K562 (cell line): ENCODE data around the gene PRCD. TPM values are rescaled to one million over a fixed set of nuclear protein-coding genes. Genes with fewer than 3 reads are reported as not detected.

Source experiments
- ETS2 ChIP-seq: IDR thresholded peaks from 2 replicates; pipeline ENCODE4 v1.6.1; 2016; ENCODE audit warnings: borderline replicate concordance, missing genetic modification characterization, mild to moderate bottlenecking, moderate library complexity, missing compliant biosample characterization; ENCODE audit not compliant: poor library complexity, severe bottlenecking
- ETV5 ChIP-seq: sonication (generic); formaldehyde crosslinking; IDR thresholded peaks from 2 replicates; pipeline ENCODE4 v1.4.0; 2020; ENCODE audit warnings: low read depth, mild to moderate bottlenecking, missing genetic modification reagents
- HLTF ChIP-seq: fragments of 450-650 bp; IDR thresholded peaks from 2 replicates; pipeline ENCODE4 v1.6.1; 2016
- NONO ChIP-seq, 2 experiments: fragments of 200-400 bp in 1 of 2; fragments of 450-650 bp in 1 of 2; formaldehyde crosslinking in 1 of 2; IDR thresholded peaks; 2 replicates each; pipeline ENCODE4 v1.6.1; 2017; ENCODE audit warnings: low read depth in 2 of 2, mild to moderate bottlenecking in 2 of 2, moderate library complexity in 2 of 2, low read length in 1 of 2
- SRSF7 ChIP-seq: fragments of 200-400 bp; formaldehyde crosslinking; optimal IDR thresholded peaks from 2 replicates; pipeline ENCODE3; 2017; ENCODE audit warnings: mild to moderate bottlenecking, low read depth, low read length
- TEAD4 ChIP-seq, 2 experiments: sonication (generic) in 1 of 2; formaldehyde crosslinking in 1 of 2; IDR thresholded peaks; 2 replicates each; pipeline versions ENCODE4 v1.6.1 to v1.8.0; 2012 to 2022; ENCODE audit warnings: borderline replicate concordance in 1 of 2, inconsistent platforms in 1 of 2, low read length in 1 of 2, mild to moderate bottlenecking in 1 of 2, missing genetic modification reagents in 1 of 2
- ZBTB26 ChIP-seq: fragments of 450-650 bp; formaldehyde crosslinking; IDR thresholded peaks from 2 replicates; pipeline ENCODE4 v1.4.0; 2022; ENCODE audit warnings: missing genetic modification characterization
- ZNF407 ChIP-seq: fragments of 450-650 bp; IDR thresholded peaks from 2 replicates; pipeline ENCODE4 v1.6.1; 2016; ENCODE audit warnings: low read depth
- ZNF77 ChIP-seq: fragments of 250-450 bp; sonication (Bioruptor Pico); IDR thresholded peaks from 2 replicates; pipeline ENCODE4 v1.5.0; 2020
- polyA plus RNA-seq, 8 experiments: library from polyadenylated mRNA; depleted of rRNA in 4 of 8; stranded (reverse) in 5 of 8; unstranded in 3 of 8; fragments of >200 nt; fragmentation: Nextera tagmentation in 2 of 8; fragmentation: Illumina TruSeq in 1 of 8; extraction: Ambion mirVana in 2 of 8; extraction: Trizol in 1 of 8; gene quantifications; 2 replicates each; pipeline versions ENCODE4 v1.2.1 to v1.2.3, GENCODE V29; 2011 to 2014; ENCODE audit warnings: inconsistent platforms in 1 of 8, missing spikeins in 1 of 8
- total RNA-seq, 7 experiments: library from RNA; depleted of rRNA in 6 of 7; stranded (reverse); fragments of >200 nt in 6 of 7; fragmentation: Illumina TruSeq in 2 of 7; extraction: Trizol in 2 of 7; gene quantifications; 2 replicates each; pipeline versions ENCODE4 v1.2.1 to v1.2.3, GENCODE V29; 2011 to 2021; ENCODE audit warnings: low replicate concordance in 1 of 7
- TF ChIP-seq, protein P1 (sequence below): sonication (generic); formaldehyde crosslinking; IDR thresholded peaks from 2 replicates; pipeline ENCODE4 v1.8.1; 2023; ENCODE audit warnings: missing genetic modification reagents, mild to moderate bottlenecking, borderline replicate concordance

Gene PRCD
- total and polyA plus RNA-seq, 9 of the 15 experiments (the other 6 are each of a cell fraction or from before 2014, with no cell fraction given), result 0.20 to 0.25 (median 0.21) TPM; not detected in 6

DNA sequence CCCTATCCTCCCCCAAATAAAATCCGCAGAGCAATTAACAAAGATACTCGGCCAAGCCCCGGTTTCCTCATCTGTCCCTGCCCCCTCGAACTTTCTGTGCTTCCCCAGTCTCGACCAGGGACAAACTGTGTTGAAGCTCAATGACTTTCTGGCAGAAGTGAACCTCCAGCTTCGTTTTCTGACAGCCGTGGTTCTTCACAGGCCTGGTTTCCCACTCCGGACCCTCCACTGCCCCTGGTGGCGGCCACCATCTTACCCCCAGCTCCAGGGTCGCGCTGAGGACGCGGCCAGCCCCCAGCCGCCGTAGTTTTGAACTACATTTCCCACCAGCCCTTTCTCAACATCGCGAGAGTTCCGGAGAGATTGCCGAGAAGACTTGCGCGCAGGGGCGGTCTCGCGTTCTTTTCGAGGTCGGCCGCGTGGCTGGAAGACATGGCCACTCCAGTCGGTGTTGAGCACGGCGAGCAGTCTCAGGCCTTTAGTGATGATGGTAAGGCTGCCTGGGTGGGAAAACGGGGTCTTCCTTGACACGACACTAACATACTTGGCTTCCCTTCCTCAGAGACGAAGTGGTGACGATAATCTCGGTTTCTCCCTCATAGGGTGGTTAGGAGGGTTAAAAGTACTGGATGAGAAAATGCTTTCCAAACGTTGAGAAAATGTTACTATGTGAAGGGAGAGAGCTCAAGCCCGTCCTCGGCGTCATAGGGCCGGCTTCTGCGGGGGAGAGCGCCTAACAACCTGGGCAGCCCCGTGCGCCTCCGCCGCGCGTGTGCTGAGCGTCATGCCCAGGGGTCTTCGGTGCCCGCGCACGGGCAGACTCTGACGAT, 17.7 kb downstream of the PRCD start (continued):
- 0 out of 2 replicates have a peak, but pooled peaks have one; percentile 27 for TF ChIP-seq ZNF407
- peak; percentile 3; the same call in 1 of the 2 replicates for TF ChIP-seq TEAD4 (IDR thresholded peaks at IDR 0.05; ENCODE audit: low read length)
- TF ChIP-seq TEAD4 (CRISPR knock-in tag; IDR thresholded peaks at IDR 0.05; ENCODE audit: borderline replicate concordance), result no peak
- TF ChIP-seq ZNF77 (CRISPR knock-in tag), result no peak
- 0 out of 2 replicates have a peak, but pooled peaks have one; percentile 38 for TF ChIP-seq ZBTB26
- peak in 1 of 2 experiments; percentile 45; a peak in 1 of 4 replicates for TF ChIP-seq NONO (IDR thresholded peaks at IDR 0.05; ENCODE audit: low read depth in 2 of 2, low read length in 1 of 2)
- no peak for TF ChIP-seq ETV5 (CRISPR knock-in tag)
- TF ChIP-seq ETS2 (tag), result no peak
- TF ChIP-seq HLTF, result 0 out of 2 replicates have a peak, but pooled peaks have one; percentile 22
- TF ChIP-seq SRSF7, result no peak
- TF ChIP-seq, protein P1, sequence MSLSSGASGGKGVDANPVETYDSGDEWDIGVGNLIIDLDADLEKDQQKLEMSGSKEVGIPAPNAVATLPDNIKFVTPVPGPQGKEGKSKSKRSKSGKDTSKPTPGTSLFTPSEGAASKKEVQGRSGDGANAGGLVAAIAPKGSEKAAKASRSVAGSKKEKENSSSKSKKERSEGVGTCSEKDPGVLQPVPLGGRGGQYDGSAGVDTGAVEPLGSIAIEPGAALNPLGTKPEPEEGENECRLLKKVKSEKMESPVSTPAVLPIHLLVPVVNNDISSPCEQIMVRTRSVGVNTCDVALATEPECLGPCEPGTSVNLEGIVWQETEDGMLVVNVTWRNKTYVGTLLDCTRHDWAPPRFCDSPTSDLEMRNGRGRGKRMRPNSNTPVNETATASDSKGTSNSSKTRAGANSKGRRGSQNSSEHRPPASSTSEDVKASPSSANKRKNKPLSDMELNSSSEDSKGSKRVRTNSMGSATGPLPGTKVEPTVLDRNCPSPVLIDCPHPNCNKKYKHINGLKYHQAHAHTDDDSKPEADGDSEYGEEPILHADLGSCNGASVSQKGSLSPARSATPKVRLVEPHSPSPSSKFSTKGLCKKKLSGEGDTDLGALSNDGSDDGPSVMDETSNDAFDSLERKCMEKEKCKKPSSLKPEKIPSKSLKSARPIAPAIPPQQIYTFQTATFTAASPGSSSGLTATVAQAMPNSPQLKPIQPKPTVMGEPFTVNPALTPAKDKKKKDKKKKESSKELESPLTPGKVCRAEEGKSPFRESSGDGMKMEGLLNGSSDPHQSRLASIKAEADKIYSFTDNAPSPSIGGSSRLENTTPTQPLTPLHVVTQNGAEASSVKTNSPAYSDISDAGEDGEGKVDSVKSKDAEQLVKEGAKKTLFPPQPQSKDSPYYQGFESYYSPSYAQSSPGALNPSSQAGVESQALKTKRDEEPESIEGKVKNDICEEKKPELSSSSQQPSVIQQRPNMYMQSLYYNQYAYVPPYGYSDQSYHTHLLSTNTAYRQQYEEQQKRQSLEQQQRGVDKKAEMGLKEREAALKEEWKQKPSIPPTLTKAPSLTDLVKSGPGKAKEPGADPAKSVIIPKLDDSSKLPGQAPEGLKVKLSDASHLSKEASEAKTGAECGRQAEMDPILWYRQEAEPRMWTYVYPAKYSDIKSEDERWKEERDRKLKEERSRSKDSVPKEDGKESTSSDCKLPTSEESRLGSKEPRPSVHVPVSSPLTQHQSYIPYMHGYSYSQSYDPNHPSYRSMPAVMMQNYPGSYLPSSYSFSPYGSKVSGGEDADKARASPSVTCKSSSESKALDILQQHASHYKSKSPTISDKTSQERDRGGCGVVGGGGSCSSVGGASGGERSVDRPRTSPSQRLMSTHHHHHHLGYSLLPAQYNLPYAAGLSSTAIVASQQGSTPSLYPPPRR, result peak; percentile 79; the same call in 1 of the 2 replicates
